Ascending aorta (tissue), 2 donors: ENCODE results near the gene PCBP3. TPM values are rescaled to one million over a fixed set of nuclear protein-coding genes. Genes with fewer than 3 reads are reported as not detected.

ENCODE experiments used
- DNase-seq, 2 donors: peaks; one replicate each; pipeline ENCODE4 v3.0.0-alpha.2; 2019; ENCODE audit warnings: low spot score in 2 of 2
- H3K27ac ChIP-seq, 2 donors: fragments of 200-600 bp; sonication (generic); one replicate each; pipeline ENCODE4 v1.5.1; 2016 to 2017; ENCODE audit warnings: mild to moderate bottlenecking in 1 of 2
- H3K27me3 ChIP-seq: fragments of 200-600 bp; sonication (generic); one replicate; pipeline ENCODE4 v1.5.1; 2017
- H3K36me3 ChIP-seq, 2 donors: fragments of 200-600 bp; sonication (generic); one replicate each; pipeline ENCODE4 v1.5.1; 2016
- H3K4me1 ChIP-seq, 2 donors: fragments of 200-600 bp; sonication (generic); one replicate each; pipeline ENCODE4 v1.5.1; 2016 to 2017; ENCODE audit warnings: mild to moderate bottlenecking in 1 of 2
- H3K4me3 ChIP-seq, 2 donors: fragments of 200-600 bp; sonication (generic); one replicate each; pipeline ENCODE4 v1.5.1; 2016 to 2017; ENCODE audit warnings: mild to moderate bottlenecking in 1 of 2
- H3K9me3 ChIP-seq, 2 donors: fragments of 200-600 bp; sonication (generic); one replicate each; pipeline ENCODE4 v1.5.1; 2016
- CTCF ChIP-seq, 3 experiments: fragments of 200-600 bp in 2 of 3; fragments of 450-650 bp in 1 of 3; sonication (generic) in 2 of 3; IDR thresholded peaks; one replicate each; pipeline ENCODE4 v1.5.1; 2016 to 2019; ENCODE audit warnings: antibody characterized with exemption in 3 of 3, mild to moderate bottlenecking in 1 of 3, moderate library complexity in 1 of 3
- intact Hi-C: fragments of 100-400 bp; cut with DNase I; formaldehyde crosslinking; loops from one replicate; pipeline ENCODE4 v1.15.1; 2023
- total RNA-seq: library from RNA; depleted of rRNA; stranded (reverse); fragments of >200 nt; gene quantifications from one replicate; pipeline ENCODE4 v1.1.0, GENCODE V29; 2016

PCBP3 gene
- total RNA-seq, 1 donor from 2014 or later: not detected

- H3K36me3 ChIP-seq: no peaks in the 10 kb centered on the region
- no peak overlapping the region for H3K4me3 ChIP-seq
- intact Hi-C loops: no loop called here
- no peak for TF ChIP-seq CTCF (IDR thresholded peaks at IDR 0.05)
- peaks cover 0 to 25% of the 10 kb centered on the region in 2 donors for H3K4me1 ChIP-seq
- peak in 1 of 2 donors; percentile 37 for DNase-seq
- H3K27ac ChIP-seq: peak overlapping the region in 1 of 2 donors; percentile 33
- peaks cover 0 to 5% of the 10 kb centered on the region in 2 donors for H3K9me3 ChIP-seq
- H3K27me3 ChIP-seq: no peaks in the 10 kb centered on the region
These were observed 319.7 kb downstream of the PCBP3 start for GRCh38 chr21:45963232-45963570.

GRCh38 chr21:45964649-45965048 is 321.1 kb downstream of the PCBP3 start:
- H3K27me3 ChIP-seq: no peaks in the 10 kb centered on the region
- intact Hi-C loops: no loop called here
- H3K27ac ChIP-seq: no peak overlapping the region
- H3K4me3 ChIP-seq: no peak overlapping the region
- no peak for DNase-seq
- TF ChIP-seq CTCF (IDR thresholded peaks at IDR 0.05): no peak
- no peaks in the 10 kb centered on the region for H3K36me3 ChIP-seq
- peaks cover 0 to 5% of the 10 kb centered on the region in 2 donors for H3K9me3 ChIP-seq
- H3K4me1 ChIP-seq: peaks cover 0 to 14% of the 10 kb centered on the region in 2 donors

GRCh38 chr21:45965084-45965809 is 321.7 kb downstream of the PCBP3 start:
- Histone ChIP-seq H3K4me3 (no peak overlapping the region), H3K27ac (no peak overlapping the region), H3K36me3 (no peaks in the 10 kb centered on the region), H3K9me3 (peaks cover 0 to 5% of the 10 kb centered on the region in 2 donors), H3K27me3 (no peaks in the 10 kb centered on the region), H3K4me1 (peaks cover 0 to 9% of the 10 kb centered on the region in 2 donors)
- intact Hi-C loops: no loop called here
- no peak for TF ChIP-seq CTCF (IDR thresholded peaks at IDR 0.05)
- DNase-seq: peak in 1 of 2 donors; percentile 45

- peak in 1 of 2 donors; percentile 49 for DNase-seq
- intact Hi-C loops: no loop called here
- Histone ChIP-seq H3K4me3 (no peak overlapping the region), H3K4me1 (peaks cover 13 to 21% of the 10 kb centered on the region in 2 donors), H3K27ac (no peak overlapping the region), H3K36me3 (no peaks in the 10 kb centered on the region), H3K9me3 (peaks cover 0 to 5% of the 10 kb centered on the region in 2 donors), H3K27me3 (no peaks in the 10 kb centered on the region)
- TF ChIP-seq CTCF (IDR thresholded peaks at IDR 0.05): no peak
These were observed 323.4 kb downstream of the PCBP3 start for GRCh38 chr21:45966791-45967394.

- intact Hi-C loops: loop anchor here (2.0 to 10.0 kb wide), 2 partner anchors 259 to 315 kb away; partner anchors contain the start of genes LSS, MCM3AP and YBEY
- peak overlapping the region in 1 of 2 donors; percentile 98 for H3K27ac ChIP-seq
- peak in 1 of 2 donors; percentile 50 for DNase-seq
These were observed 326.6 kb downstream of the PCBP3 start for GRCh38 chr21:45969921-45970673.

More at GRCh38 chr21:45969921-45970673, 326.6 kb downstream of the PCBP3 start:
- peaks cover 33 to 38% of the 10 kb centered on the region in 2 donors for H3K4me1 ChIP-seq
- H3K27me3 ChIP-seq: no peaks in the 10 kb centered on the region
- H3K9me3 ChIP-seq: no peaks in the 10 kb centered on the region
- TF ChIP-seq CTCF (IDR thresholded peaks at IDR 0.05): no peak
- H3K4me3 ChIP-seq: no peak overlapping the region
- H3K36me3 ChIP-seq: no peaks in the 10 kb centered on the region
